Embryonic facial prominence (tissue), 1 donor: ENCODE measurements around the gene DUSP10.

Experiments used
- DNase-seq: peaks from one replicate; pipeline ENCODE4 v3.0.0-alpha.2; 2016; ENCODE audit errors: extremely low spot score

Gene DUSP10

DNA sequence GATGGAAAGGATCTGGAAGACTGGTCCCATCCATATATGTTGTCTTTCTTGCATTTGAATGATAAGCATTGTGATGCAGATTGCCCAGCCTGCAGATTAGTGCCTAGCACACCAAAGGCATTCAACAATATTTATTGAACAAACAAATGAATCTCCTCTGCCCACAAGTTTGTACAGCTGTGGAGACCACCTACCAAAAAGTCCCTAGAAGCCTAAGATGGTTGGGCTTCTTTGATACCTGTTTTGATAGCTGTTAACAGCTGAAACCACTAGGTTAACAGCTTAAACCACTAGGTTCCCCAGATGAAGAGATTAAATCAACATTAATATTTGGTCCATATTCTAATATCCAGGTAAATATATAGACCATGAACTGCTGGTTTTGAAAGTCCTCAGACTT is 9.8 kb downstream of the DUSP10 start:
- DNase-seq: no peak

DNA sequence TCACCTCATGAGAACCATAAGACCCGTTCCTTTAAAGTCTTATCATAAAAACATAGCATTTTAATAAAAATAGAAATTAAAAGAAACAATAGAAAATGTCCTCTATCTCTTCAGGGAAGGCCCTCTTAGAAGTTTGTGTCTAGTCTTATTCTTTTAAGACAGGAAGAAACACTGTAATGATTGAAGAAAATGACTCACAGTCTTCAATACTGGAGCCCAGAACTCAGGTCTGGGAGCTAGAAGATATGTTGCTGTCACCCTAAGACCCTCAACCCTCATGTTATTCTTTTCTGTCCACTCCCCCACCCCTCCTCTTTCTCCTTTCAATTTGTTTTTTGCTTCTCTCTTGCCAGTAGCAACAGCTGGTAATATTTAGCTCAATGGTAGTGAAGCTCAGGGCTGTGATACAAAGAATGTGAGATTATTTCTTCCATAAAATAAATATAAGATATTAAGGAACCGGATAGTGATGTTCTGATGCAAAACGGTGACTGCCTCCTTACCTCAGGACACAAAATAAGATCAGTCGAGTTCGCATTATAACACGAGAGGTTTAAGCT is 12.0 kb downstream of the DUSP10 start:
- DNase-seq: no peak

DNA sequence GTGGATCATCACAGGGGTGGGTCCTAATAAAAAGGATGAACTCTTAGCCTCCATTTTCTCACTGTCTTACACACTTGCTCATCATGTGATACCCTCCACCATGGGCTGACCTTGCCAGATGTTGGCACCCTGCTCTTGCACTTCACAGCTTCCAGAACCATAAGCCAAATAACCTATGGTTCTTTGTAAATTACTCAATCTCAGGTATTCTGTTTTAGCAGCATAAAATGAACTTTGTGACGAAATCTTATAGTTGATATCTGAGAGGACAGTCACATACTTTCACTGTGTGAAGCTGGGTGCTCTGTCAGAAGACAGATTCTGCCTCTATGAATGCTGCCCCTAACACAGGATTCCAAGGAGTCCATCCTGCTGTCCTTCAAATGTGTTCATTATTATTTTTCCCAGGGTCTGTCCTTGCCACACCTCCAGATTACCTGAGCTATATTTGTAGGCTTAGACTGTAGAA is 13.8 kb downstream of the DUSP10 start:
- DNase-seq: no peak

DNA sequence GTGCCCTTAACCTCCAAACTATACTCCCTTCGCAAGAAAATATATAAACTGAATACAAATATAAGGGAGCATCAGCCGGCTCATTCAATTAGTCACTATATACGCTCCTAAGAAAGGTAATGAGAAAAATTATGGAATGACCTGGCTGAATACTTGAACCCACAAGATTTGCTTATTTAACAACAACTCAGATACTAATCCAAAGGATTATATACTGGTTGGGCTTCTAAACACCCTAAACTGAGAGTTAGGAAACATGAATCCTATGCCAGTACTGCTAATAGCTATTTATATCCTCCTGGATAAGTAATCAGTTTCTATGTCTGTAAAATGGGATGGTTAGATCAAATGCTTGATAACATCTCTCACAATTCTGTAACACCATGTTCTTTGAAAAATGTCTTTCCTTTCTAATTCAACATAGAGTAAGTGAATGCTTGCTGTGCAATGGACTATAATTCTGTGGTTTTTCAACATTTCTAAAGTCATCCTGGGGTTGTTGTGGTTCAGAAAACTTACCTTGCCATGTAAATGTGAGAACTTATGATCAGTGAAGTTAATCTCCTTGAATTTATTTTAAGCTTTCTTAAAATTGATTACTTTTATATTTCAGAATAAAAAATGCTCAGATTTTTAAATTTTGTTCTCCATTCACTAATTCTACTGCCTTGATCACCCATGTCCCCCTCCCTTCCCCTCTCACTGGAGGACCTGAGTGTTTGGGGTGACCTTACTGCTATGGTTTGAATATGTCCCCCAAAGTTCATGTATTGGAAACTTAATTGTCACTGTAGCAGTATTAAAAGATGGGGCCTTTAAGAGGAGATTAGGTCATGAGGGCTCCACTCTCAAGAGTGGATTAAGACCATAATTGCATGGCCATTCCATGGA is 14.5 kb downstream of the DUSP10 start:
- no peak for DNase-seq

DNA sequence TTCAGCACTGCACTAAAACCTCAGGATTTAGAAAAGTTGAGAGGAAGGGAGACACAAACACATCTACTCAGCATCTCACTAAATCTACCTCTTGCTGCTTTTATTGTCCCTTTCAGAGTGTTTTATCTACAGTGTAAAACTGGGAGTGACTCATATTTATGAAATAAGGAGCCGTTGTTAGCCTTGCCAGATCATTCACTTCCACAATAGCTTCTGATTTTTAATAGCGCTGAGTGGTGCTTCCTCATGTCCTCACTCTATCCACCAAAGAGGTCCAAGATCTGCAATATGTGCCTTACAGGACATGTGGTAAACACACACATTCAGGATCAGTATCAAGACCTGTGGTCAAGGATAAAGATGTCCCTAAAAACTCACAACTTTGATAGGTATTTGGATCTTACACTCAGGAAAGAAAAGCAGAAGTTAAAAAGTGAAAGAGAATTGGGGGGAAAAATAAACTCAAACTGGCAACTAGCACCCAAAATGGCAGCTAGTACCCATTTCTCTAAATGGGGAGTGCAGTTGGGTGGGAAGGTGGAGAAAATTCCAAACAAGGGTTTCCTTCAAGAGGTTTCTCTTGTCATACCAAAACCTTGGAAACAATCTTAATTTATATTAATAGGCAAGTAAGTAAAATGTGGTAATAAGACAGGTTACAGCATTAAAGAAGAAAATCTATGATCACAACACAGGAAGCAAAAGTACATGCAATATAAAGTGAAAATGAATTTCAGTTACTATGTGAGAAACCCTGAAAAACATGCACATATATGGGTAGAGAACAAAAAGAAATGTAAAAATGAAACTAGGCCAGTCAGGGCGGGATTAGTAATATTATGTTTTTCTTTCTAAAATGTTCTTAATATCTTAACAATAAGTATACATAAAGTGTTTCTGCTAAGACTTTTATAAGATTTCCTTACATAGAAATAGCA is 15.9 kb downstream of the DUSP10 start:
- no peak for DNase-seq

DNA sequence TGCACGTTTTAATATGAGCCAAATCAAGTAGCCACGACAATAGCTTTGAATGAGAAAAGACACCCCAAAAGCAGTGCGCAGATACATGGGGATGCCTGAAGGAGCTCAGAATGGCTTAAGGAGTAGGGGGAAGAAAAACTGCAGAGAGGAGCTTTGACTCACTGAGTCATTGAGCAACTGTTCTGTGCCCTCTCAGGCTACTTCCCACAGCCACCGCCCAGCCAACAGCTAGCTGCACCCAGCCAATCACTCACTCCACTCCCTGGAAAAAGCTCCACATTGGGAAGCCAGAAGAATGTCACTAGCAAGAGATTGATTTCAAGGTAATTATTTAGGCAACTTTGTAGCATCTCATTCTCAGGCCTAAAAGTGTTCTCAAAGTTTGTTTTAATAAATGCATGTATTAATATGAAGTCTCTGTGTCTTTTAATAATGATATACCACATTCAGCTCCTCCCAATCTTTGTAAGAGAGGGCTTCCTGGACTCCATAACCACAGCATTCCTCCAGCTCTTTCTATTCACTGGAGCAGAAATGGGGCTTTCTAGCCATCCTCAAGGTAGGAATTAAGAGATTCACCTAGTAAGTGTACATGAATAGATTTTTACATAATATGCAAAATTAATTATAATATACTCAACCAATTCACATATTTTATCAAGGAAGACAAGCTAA is 16.8 kb downstream of the DUSP10 start:
- no peak for DNase-seq

DNA sequence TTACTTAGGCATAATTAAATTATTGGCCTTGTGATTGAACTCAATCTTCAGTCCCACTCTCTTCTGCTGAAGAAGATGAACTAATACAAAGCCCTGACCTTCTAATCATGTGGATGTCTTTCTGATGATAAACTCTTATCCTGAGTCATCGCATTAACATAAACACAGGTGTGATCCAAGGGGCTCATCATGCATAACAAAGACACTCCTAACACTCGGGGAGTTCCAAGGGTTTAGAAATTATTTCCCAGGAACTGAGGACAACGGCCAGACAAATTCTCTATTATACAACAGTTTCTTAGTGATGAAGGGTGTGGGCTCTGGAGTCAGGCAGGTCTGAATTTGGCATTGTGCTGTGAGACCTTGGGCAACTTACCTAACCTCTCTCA is 18.0 kb downstream of the DUSP10 start:
- DNase-seq: no peak

DNA sequence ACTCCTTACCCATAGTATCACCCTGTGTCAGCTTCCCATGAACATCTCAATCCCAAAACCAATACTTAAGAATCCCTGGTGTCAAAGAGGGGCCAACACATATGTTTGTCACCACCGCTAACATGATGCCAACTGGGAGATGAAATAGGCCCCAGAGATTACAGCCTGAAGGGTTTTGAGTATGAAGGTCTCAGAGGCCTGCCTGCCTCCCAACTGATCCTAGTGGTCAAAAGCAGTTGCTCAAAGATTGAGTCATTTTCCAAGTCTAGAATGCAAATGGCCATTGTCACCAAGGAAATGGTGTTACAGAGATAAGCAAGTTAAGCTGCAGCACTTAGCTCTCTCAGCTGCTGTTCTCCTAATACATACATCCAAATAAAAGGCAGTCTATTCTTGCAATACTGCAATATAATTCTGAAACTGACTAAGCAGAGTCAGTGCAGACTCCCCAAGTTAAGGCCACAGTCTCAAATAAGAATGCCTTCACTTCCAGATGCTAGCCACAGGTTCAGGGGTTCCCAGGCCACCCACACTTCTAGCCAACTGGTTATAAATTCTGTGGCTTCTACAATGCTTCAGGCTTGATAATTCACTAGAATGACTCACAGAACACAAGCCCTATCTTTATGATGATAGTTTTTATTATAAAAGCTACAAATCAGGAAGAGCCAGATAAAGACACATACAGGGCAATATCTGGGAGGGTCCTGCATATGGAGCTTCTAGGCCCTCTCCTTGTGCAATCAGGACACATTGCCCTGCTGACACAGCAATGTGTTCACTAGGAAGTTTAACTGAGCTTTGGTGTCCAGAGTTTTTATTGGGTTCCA is 18.7 kb downstream of the DUSP10 start:
- no peak for DNase-seq

DNA sequence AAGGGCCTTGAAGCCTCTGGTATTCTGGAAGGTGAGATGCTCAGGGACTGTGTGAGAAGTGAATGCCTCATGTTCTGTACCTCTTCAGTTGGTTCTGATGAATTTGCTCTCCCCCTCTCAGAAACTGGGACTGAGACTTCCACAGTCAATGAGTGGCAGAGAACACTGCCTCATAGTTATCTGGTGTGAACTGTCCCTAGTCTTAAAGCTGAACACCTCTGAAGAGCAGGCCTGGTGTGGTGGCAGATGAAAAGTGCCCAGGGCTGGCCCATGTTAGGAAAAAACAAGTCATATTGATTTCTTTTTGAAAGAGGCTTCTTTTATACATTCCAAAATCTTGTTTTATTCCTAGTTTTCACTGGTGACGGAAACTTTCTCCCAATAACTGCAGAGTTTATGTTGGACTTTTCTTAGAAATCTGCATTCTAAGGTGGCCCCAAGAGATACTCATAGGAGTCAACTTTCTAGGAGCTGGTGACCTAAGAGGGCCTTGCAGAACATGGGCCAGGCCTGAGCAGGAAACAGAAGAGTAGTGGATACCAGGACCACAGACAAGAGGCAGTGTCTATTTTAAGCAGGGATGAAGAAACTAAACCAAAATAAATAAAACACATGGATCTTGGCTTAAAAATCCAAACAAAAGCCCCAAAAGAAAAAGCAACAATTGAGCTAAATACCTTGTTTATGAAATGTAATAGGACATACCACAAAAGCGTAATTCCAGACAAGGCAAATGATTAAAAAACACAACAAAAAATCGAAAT is 19.5 kb downstream of the DUSP10 start:
- DNase-seq: no peak

DNA sequence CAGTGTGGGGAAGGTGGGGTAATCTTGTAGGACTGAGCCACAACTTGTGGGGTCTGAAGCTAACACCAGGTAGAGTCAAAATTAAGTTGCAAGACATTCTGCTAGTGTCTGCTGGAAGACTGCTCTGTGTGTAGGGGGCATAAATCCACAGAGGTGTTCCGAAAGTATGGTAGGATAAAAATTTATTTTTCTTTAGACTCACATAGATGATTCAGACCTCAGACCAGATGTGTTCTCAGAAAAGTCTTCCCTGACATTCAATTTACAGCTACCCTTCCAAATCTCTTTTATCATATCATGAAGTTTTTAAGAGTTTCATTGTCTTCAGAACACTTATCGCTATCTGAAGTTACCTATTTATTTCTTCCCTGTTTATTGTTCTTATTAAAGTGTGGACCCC is 21.3 kb downstream of the DUSP10 start:
- no peak for DNase-seq

DNA sequence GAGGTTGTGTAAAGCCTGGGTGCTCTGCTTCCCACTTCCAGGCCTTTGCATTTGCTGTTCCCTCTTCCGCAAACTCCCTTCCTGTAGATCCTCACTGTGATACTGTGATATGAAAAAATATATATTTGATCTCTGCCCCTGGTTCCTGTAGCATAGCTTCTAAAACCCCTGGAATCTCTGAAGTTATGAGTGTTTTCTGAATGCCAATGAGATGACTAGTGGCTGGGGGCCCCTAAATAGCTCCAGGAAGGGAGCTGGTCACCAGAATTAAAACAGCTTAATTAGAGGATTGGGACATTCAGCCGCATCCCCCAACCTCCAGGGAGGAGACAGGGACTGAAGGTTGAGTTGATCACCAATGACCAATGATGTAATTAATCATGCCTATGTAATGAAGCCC is 21.9 kb downstream of the DUSP10 start:
- DNase-seq: no peak

DNA sequence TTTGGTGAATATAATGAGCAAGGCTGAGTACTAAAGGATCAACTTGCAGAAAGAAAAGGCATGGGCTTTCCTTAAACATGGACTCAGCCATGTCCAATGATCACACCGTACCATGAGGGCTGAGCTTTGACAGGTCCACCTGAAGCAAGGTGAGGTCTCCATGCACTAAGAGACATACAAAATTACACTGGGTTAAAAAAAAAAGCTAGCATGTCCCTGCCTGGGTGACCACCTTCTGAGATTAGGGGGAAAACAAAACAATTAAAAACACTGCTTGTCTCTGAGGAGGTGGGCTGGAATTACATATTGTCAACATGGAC is 22.7 kb downstream of the DUSP10 start:
- DNase-seq: no peak

DNA sequence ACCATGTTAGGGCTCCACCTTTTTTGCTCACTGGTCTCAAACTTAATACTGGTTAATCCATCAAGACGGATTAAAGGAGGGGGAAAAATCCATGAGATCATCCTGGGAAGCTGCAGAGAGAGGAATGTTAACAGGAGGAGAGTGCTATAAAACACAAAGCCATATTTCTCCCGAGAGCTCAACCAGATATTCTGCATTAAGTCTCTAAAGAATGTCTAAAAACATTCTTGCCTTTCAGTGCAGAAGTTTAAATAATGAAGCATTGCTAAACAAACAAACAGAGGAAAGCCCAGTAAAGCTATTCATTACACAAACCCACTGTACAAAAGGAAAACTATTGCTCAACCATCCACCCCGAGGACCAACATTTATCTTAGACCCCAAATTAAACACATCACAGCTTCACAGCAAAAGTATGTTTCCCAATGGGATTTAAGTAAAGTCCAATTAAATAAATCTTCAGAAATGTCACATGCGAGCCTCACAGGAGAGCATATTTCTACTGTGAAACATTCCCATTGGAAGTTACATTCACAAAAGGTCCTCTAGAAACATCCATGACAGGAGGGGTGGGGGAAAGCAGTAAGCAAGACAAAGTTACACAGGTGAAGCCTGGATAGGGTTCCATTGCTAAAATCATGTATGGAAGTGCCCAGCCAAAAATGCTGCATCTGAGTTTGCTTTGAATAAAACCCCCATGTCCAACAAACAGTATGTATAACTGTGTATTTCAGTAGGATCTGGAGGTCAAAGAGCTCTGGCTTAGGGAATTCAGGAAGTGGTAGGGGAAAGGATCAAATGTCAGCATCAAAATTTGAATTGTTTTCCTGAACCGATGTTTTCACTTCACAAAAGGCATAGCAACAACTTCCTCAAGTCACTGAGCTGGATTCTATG is 23.3 kb downstream of the DUSP10 start:
- no peak for DNase-seq

DNA sequence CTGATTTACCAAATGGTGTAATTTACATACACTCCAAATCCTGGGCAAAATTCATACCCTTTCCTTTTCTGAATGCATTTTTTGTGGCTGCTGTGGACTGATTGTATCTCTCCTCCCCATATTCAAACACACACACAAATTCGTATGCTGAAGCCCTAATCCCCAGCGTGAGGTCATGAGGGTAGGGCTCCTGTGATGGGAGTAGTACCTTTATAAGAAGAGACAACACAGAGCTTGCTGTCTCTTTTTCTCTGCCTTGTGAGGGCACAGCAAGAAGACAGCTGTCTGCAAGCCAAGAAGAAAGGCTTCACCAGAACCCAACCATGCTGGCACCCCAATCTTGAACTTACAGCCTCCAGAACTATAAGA is 24.4 kb downstream of the DUSP10 start:
- no peak for DNase-seq

DNA sequence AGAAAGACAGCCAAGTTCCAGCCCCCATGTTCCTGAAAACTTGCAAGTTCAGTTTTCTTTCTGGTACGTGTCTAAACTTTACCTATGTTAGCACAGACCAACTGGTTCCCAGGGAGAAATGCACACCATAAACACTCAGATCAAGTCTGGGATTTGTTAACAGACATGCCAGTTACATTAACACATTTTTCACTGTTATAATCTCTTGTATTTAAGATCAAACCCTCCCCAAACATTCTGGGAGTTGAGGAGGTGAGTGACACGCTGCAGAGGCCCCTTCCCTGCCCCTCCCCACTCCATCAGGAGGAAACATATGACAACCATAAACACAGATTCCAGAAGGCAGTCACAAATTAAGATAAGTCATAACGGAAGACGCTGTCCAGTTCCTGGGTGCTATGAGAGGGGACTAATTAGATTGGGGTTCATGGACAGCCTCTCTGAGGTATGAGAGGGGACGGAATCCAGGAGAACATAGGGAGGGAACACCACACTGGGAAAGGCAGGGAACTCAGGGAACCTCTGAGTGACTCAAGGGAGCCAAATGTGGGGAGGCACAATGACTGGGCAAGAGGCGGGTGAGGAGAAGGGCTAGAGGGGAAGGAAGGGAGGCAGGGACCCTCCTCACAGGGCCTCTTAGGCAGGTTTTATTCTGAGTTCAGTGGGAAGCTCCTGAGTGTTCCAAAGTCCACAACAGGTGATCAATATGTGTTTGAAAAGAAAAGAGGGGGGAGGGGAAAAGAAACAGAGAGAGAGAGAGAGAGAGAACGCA is 25.0 kb downstream of the DUSP10 start:
- no peak for DNase-seq

DNA sequence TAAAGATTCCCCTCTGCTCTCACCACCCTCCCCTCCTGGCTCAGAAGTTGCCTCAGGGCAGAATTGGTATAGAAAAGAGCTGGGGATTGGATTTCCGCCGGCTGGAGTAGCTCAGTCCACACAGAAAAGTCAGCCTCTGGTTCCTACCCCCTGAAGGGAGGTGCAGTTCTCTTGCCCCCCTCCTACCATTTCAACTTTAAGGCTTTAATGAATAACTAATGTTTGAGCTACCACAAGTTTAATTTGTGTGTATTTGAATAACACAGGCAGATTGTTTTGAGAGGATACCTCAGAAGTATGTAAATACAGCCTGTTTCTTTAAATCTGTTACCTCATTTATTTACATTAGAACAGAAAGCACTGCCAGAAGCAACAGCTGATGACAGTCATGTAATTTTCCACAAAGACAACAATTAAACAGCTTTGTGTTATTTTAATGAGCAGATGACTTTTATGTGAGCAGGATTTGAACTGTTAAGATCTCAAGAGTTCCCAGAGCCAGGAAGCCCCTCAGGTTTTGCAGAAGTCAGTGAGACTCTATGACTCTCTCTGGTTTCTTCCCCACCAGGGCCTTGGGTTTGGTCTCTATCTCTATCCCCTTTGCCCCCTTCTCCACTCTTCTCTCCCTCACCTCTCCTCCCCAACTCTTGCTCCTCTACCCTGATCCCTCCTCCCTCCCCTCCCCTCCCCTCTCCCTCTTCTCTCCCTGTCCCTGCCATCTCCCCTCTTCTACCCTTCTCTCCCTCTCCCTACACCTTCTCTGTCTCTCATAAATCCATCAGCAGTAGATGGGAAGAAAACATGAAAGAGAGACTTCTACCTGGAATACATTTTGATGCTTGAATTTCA is 26.3 kb downstream of the DUSP10 start:
- DNase-seq: no peak
